Omental fat pad (tissue), 4 donors: ENCODE results near the gene TMEM117. TPM values are rescaled to one million over a fixed set of nuclear protein-coding genes. Genes with fewer than 3 reads are reported as not detected.
"Not testable (repeated sequence)": the region's sequence is repeated elsewhere in the genome, so short reads cannot be mapped to it uniquely, and the experiment has no call there.

Experiments used
- ATAC-seq: fragments of 150-250 bp; one replicate; pipeline ENCODE4 v1.9.1; 2016; ENCODE audit warnings: mild to moderate bottlenecking, moderate library complexity; ENCODE audit not compliant: low FRiP score
- DNase-seq: peaks from one replicate; pipeline ENCODE4 v3.0.0-alpha.2; 2019; ENCODE audit warnings: low spot score
- CTCF ChIP-seq, 3 donors: fragments of 450-650 bp; IDR thresholded peaks; one replicate each; pipeline ENCODE4 v1.5.1; 2016 to 2017; ENCODE audit warnings: antibody characterized with exemption in 3 of 3, mild to moderate bottlenecking in 3 of 3, moderate library complexity in 2 of 3
- total RNA-seq, 4 donors: library from RNA; depleted of rRNA; stranded (reverse); fragments of >200 nt; gene quantifications; one replicate each; pipeline ENCODE4 v1.1.0, GENCODE V29; 2016

Gene TMEM117
- total RNA-seq, 4 donors from 2014 or later: 7.5 to 13.1 (median 8.2) TPM

GRCh38 chr12:44184499-44185206 is 348.8 kb downstream of the TMEM117 start:
- ATAC-seq: no peak
- no peak for TF ChIP-seq CTCF (IDR thresholded peaks at IDR 0.05)
- no peak for DNase-seq

DNA sequence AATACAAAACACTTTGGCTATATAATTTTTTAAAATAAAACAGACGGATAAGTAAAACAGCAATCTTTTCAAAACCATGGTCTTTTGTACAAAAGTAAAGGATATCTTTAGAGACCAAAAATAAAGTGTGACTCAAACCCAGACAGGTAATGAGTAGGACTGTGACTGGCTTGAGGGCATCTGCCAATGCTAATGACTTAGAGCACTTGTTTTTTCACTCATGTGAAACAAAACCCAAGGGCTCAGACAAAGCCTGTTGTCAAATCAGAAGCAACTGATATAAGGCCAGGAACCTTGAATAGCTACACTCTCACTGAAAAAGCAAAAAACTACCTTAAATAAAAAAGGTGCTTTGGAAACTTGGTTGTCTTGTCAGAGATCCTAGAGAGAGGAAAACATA is 357.4 kb downstream of the TMEM117 start:
- ATAC-seq: no peak
- DNase-seq: no peak
- TF ChIP-seq CTCF (IDR thresholded peaks at IDR 0.05): no peak

GRCh38 chr12:44195719-44196118 is 359.8 kb downstream of the TMEM117 start:
- DNase-seq, ATAC-seq: not testable (repeated sequence)

GRCh38 chr12:44206045-44206444 is 370.2 kb downstream of the TMEM117 start:
- DNase-seq (no peak), ATAC-seq (no peak)
- no peak for TF ChIP-seq CTCF (IDR thresholded peaks at IDR 0.05)

DNA sequence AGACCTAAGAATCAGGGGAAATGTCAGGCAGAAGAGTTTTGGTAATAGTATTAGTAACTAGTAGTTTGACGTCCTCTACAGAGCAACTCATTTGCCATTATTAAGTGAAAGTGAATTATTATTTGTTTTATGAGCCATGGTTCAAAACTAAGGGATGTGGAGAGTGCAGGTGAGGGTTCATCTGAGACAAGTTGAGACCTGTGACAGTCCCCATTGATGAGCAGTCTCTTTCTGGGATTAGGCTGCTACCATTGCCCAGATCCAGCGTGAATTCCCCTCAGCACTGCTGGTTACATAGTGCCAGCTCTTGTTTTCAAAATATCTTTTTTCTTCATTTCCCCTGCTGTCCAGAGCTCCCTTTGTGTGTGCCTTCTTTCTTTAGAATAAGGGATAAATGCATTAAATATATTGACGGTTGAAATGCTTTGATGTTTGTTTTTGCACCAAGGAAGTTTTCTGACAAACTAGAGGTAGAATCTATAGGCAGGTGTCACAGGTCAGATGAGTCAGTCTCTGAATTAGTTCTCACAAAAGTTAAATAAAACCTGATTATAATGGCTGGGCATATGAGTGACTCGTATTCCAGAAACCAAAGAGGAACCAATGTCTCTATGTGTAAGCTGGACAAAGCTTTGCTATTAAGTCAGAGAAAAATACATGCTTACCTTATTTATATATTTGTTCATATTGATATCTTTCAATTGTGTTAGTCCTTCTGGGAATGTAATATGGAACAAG is 381.4 kb downstream of the TMEM117 start:
- no peak for TF ChIP-seq CTCF (IDR thresholded peaks at IDR 0.05)
- ATAC-seq: no peak
- DNase-seq: no peak

DNA sequence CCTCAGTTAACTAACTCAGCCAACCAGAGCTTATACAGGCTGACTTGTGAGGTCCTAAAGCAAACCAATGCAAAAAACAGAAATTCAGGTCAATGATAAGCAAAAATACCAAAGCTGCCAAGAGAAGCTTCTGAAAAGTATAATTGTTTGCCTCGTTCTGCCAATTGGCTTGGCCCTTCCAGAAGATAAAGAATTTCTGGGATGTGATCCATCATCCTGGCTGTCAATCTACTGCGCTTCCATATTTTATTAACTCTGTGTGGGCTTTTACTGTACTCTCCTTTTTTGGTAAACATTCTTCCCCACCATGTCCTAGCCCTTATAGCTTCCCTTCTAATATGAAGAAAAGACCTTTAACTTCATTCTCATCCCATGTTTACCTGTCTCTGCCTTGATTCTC is 387.9 kb downstream of the TMEM117 start:
- DNase-seq: no peak
- ATAC-seq: no peak
- TF ChIP-seq CTCF (IDR thresholded peaks at IDR 0.05): no peak

- no peak for ATAC-seq
- no peak for DNase-seq
- no peak for TF ChIP-seq CTCF (IDR thresholded peaks at IDR 0.05)
These were observed 388.7 kb downstream of the TMEM117 start for GRCh38 chr12:44224399-44225148.
